ENCODE data around the gene ZFYVE28. TPM values are rescaled to one million over a fixed set of nuclear protein-coding genes. Genes with fewer than 3 reads are reported as not detected.

ZFYVE28 gene
- polyA plus RNA-seq, 3 donors: 4.4 to 6.9 (median 5.1) TPM

DNA sequence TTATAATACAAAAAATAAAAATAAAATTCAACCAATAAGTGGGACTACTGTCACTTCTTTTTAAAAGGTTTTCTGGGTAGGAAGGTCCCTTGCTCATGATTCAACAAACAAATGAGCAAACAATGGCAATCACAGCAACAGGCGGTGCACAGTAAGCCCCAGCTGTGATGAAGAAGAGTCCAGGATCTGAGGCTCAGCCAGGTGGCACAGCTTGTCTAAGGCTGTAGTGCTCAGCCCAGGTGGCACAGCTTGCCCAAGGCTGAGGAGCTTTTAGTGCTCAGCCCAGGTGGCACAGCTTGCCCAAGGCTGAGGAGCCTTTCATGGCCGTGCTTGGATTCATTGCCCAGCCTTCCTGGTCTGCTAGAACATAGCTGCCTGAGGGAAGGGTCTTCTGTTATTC is 75.0 kb downstream of the ZFYVE28 start:
- no peak overlapping the region for H3K27ac ChIP-seq (ENCODE audit: low read depth, low read length)
- WGBS, 3 donors: 87 to 97% (median 94%) methylated on average over 2 of the region's 2 CpGs

DNA sequence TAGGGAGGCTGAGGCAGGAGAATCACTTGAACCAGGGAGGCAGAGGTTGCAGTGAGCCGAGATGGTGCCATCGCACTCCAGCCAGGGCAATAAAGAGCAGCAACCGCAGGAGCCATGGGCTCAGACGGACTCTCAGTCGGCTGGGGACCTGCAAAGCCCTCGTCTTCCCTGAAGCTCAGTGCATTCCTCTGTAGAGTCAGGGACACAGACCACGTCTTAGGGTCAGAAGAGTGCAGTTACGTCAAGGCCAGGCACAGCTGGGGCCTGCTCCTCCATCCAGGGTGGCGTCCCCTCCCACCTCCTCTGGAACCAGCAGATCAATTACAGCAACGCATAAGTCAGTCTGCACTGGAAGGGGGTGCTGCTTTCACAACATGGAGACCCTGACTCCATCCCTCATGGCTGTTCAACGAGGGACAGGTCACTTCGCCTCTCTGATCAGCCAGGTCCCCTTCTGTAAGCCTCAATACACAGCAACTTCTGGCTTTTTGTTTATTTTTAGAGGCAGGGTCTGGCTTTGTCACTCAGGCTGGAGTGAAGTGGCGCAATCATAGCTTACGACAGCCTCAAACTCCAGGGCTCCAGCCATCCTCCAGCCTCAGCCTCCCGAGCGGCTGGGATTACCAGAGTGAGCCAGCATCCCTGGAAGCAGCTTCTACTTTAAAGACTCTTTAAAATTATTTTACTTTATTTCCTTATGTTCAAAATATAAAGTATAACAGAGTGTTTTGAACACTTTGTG is 76.4 kb downstream of the ZFYVE28 start:
- 86 to 93% (median 86%) methylated on average over 16 of the region's 16 CpGs for WGBS, 3 donors
- no peak overlapping the region for H3K27ac ChIP-seq (ENCODE audit: low read depth, low read length)

GRCh38 chr4:2341261-2341841 is 77.1 kb downstream of the ZFYVE28 start:
- no peak overlapping the region for H3K27ac ChIP-seq (ENCODE audit: low read depth, low read length)
- 93 to 98% (median 96%) methylated on average over 28 of the region's 28 CpGs for WGBS, 3 donors

- 95 to 96% (median 95%) methylated on average over 23 to 27 of the region's 27 CpGs for WGBS, 3 donors
- no peak overlapping the region for H3K27ac ChIP-seq (ENCODE audit: low read depth, low read length)
Observed at GRCh38 chr4:2340272-2341061, 78.0 kb downstream of the ZFYVE28 start.

DNA sequence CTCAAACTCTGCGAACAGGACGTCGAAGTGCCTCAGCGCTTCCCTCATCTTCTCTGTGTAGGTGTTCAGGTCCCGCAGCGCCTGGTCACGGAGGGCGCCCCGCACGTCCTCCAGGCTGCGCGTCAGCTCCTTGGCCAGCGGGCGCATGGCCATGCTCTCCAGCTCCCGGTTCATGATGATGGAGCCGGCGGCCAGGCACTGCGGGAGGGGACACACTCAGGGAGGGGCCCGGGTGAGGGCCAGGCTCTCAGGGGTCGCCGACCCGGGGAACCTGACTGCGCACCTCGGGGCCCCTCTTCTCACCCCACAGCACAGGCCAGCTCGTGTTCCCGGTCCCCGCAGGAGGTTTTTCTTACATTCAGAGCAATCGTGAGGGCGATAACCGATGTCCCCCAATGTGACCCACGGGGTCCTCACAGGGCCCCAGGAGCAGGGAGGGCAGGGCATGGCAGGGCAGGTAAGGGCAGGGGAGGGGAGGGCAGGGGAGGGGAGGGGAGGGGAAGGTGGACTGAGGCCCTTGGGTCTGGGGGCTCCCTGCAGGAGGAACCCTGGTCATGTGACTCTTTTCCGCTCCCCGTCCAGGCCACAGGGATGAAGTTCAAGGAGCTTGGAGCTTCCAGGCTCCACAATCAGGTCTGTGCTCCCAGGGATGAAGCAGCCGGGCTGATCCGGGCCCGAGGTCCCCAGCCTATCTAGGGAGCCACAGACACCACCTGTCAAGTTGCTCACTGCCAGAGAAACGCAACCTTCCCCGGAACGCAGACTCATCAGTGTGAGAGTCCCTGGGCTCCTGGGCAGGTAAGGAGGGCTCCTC is 78.8 kb downstream of the ZFYVE28 start:
- 84 to 87% (median 84%) methylated on average over 37 to 39 of the region's 39 CpGs for WGBS, 3 donors

GRCh38 chr4:2338754-2339457 is 79.5 kb downstream of the ZFYVE28 start:
- no peak overlapping the region for H3K27ac ChIP-seq (ENCODE audit: low read depth, low read length)
- 87 to 91% (median 87%) methylated on average over 27 of the region's 27 CpGs for WGBS, 3 donors

More for the DNA sequence above, 78.8 kb downstream of the ZFYVE28 start:
- no peak overlapping the region for H3K27ac ChIP-seq (ENCODE audit: low read depth, low read length)

DNA sequence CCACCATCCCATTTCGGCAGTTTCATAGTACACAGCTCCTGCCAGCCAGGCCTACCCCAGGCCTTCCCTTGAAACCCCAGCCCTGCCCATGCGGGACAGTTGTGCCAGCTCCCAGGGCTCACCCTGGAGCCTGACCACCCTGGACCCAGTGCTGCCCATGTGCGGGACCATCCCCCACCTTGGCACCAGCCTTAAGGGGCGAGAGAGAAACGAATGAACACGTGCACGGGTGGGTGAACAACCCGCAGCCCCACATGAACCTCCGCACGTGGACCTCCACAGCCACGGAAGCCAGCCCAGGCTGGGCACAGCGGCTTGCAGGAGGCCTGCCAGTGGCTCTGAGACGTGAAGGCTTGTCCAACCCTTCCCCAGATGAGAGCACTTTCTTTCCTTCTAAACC is 80.5 kb downstream of the ZFYVE28 start:
- no peak overlapping the region for H3K27ac ChIP-seq (ENCODE audit: low read depth, low read length)
- 94 to 97% (median 95%) methylated on average over 13 of the region's 13 CpGs for WGBS, 3 donors

DNA sequence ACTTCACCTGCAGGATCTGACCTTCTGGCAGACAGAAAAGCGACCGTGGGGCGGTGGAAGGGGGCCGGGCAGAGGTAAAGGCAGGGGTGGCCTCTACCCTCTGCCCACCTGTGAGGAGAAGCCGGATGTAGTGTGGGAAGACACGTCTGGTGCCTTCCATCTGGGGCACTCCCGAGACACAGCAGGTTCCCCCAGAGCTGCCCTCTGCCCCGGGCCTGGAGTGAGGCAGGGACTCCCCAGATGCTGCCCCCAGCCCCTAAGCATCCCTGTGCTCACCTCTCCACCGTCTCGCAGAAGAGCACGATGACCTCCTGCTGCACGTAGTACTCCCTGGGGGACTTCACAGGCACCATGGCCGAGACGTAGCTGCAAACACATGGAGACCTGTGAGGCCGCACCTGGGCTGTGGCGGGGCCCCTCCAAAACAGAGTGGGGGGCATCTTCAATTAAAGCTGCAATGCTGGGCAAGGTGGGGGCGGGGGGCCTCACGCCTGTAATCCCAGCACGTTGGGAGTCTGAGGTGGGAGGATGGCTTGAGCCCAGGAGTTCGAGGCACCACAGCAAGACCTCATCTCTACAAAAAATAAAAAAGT is 81.2 kb downstream of the ZFYVE28 start:
- WGBS, 3 donors: 90 to 91% (median 91%) methylated on average over 20 of the region's 20 CpGs
- no peak overlapping the region for H3K27ac ChIP-seq (ENCODE audit: low read depth, low read length)

GRCh38 chr4:2336659-2337058 is 81.8 kb downstream of the ZFYVE28 start:
- H3K27ac ChIP-seq (ENCODE audit: low read depth, low read length): no peak overlapping the region

DNA sequence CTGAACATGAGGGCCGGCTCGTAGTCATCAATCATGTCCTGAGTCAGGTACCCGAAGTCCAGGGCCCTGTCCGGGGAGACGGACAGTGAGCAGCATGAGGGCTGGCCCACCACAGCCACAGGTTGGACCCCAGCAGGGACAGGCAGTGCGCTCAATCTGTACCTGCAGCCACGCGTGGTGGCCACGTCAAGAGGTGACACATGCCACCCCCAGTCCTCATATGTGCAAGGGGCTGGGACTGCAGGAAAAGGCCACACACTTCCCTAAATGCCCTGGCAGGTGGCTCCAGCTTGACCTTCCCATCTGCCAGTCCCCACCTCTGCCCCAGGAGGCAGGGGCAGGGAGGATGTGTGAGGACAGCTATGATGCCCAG is 82.7 kb downstream of the ZFYVE28 start:
- 73 to 79% (median 76%) methylated on average over 6 to 9 of the region's 9 CpGs for whole genome bisulfite sequencing, 3 donors
- H3K27ac ChIP-seq (ENCODE audit: low read depth, low read length): no peak overlapping the region

DNA sequence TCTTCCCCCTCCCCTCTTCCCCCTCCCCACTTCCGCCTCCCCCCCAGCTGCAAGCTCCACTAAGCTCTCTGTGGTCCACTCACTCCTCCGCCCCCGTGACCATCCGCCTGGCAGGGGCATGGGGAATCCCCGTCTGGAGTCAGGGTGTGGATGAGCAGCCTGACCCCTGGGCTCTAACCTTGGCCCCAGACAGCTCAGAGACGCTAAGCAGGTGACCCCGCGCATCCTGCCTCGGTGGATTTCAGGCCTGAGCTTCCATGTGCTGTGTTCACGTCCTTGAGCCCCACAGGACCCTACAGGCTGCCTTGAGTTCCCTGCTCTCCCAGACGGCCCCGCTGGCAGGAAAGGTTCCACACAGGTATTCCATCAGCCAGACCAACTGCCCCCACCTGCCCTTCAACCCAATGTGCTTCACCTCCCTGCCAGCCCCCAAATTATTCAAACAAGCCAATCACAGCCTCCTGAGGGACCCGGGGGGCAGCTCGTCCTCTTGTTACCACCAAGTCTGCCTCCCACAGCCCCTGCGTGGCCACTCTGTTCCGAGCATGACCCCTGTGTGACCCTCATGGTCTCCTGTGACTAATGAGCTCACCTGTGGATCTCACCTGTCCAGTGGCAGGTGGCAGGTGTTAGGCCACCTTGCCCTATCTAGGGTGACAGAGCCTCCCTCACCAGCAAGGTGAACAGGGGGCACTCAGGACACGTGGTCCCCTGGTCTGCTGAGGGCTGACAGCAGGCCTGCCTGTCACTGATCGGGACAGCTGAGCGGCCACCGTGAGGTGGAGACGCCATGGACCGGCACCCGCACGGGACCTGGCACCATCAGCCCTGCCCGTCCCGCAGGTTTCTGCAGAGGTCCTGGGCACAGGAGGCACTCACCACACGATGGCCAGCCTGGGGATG is 83.4 kb downstream of the ZFYVE28 start:
- no peak overlapping the region for H3K27ac ChIP-seq (ENCODE audit: low read depth, low read length)
- WGBS, 3 donors: 85 to 88% (median 88%) methylated on average over 24 to 26 of the region's 27 CpGs

- no peak overlapping the region for H3K27ac ChIP-seq (ENCODE audit: low read depth, low read length)
- 81 to 86% (median 82%) methylated on average over 22 to 28 of the region's 28 CpGs for WGBS, 3 donors
Observed at GRCh38 chr4:2333916-2334644, 84.4 kb downstream of the ZFYVE28 start.

DNA sequence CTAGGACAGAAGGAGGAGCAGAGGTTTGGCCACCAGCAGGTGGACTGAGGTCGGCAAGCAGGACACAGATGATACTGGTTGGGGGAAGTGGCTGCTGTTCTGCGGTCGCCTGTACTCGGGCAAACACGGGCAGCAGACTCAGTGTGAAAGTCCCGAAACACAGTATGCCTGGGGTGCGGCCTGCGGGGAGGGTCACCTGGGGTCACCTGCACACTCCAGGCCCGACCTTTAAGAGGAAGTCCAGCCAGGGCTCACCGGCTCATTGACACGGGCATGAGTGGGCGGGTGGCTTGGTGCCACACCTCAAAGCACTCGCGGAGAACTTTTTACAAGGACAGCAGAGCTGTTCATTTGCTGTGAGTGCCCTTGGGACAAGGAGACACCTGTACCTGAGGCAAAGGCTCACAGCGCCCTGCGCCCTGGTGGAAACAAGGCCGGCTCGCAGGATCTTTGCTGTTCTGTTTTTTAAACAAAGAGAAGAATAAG is 85.0 kb downstream of the ZFYVE28 start:
- H3K27ac ChIP-seq (ENCODE audit: low read depth, low read length): no peak overlapping the region
- 45 to 64% (median 59%) methylated on average over 18 of the region's 18 CpGs for WGBS, 3 donors

DNA sequence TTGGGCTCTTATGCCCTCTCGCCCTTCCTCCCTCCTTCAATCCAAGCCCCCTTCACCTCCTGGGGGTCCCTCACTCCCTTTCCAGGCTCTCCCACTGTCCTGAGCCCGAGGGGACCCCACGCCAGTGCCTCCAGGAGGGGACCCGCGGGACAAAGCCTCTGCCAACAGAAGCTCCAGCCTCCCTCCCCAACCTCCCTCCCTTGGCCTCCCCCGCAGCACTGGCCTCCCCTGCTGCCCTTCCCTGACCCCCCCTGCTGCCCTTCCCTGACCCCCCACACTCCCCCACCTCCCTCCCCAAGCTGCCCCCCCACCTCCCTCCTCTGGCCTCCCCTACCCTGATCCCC is 85.5 kb downstream of the ZFYVE28 start:
- 85 to 87% (median 85%) methylated on average over 6 of the region's 6 CpGs for WGBS, 3 donors
- H3K27ac ChIP-seq (ENCODE audit: low read depth, low read length): no peak overlapping the region

DNA sequence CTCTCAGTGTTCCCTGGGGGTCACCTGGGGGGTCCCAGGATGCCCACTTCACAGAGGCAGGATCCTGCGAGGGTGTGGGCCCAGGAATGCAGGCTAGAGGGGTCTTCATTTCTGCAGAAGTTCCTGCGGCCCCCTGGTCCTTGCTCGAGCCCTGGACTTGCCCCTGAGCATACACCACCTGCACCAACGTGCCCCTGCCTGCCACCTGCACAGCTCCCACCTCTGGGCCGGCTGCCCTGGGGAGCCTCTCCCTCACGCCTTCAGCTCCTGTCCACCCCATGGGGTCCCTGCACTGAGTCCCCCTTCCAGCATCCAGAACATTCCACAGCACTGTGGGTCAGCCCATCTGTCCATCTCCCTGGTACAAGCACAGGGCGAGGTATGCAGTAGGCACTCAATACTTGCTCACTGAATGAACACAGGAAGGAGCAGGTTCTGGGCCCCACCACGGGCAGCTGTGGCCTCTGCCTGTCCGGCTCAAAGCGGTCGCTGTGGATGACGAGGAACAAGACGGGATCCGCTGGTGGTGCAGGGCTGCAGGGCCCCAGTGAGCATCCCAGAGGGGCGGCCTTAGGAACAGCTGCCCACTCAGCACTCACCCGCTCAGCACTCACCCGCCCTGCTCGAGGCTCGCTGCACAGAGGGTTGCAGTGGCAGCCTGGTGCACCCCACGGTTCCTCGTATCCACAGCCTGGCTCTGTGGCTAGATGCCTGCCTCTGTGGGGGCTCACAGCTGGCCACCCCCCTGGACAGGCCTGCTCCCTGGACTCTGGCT is 86.1 kb downstream of the ZFYVE28 start:
- no peak overlapping the region for H3K27ac ChIP-seq (ENCODE audit: low read depth, low read length)
- 85 to 94% (median 92%) methylated on average over 18 to 21 of the region's 21 CpGs for WGBS, 3 donors
